Progenitor cell of endocrine pancreas (in vitro differentiated cells): ENCODE data around the gene ZNF185. TPM values are rescaled to one million over a fixed set of nuclear protein-coding genes. Genes with fewer than 3 reads are reported as not detected.
A peak's percentile ranks its signal among the peaks of the same experiment; 100 is the strongest.

Source experiments
- DNase-seq: peaks from one replicate; pipeline ENCODE4 v3.0.0; 2021; ENCODE audit warnings: low spot score; ENCODE audit not compliant: unreplicated experiment
- H3K27ac Mint-ChIP-seq: 2 replicates; pipeline ENCODE4 v1.8.0; 2021; ENCODE audit warnings: mild to moderate bottlenecking, moderate library complexity, mixed read lengths
- H3K27me3 Mint-ChIP-seq: 2 replicates; pipeline ENCODE4 v1.8.0; 2021; ENCODE audit warnings: mixed read lengths
- H3K36me3 Mint-ChIP-seq: 2 replicates; pipeline ENCODE4 v1.8.0; 2022; ENCODE audit warnings: mixed read lengths; ENCODE audit not compliant: insufficient read depth
- H3K4me1 Mint-ChIP-seq: 2 replicates; pipeline ENCODE4 v1.8.0; 2021; ENCODE audit warnings: low read depth, mixed read lengths
- H3K4me3 Mint-ChIP-seq: 2 replicates; pipeline ENCODE4 v1.8.0; 2021; ENCODE audit warnings: low read depth, mild to moderate bottlenecking, moderate library complexity, mixed read lengths
- H3K9me3 Mint-ChIP-seq: 2 replicates; pipeline ENCODE4 v1.8.0; 2021; ENCODE audit warnings: low read depth, mixed read lengths
- CTCF ChIP-seq: fragments of 200-600 bp; sonication (generic); IDR thresholded peaks from one replicate; pipeline ENCODE4 v1.5.0; 2021; ENCODE audit warnings: antibody characterized with exemption, mild to moderate bottlenecking; ENCODE audit not compliant: unreplicated experiment
- total RNA-seq: library from RNA; stranded (reverse); gene quantifications from 2 replicates; pipeline ENCODE4 v1.2.1, GENCODE V29; 2021

Gene ZNF185
- total RNA-seq, 1 donor from 2014 or later = 10.1 TPM

GRCh38 chrX:152913346-152913745, 15.5 kb downstream of the ZNF185 start:
- TF ChIP-seq CTCF = no peak
- no peaks in the 10 kb centered on the region for H3K9me3 Mint-ChIP-seq
- no peak overlapping the region for H3K4me3 Mint-ChIP-seq
- DNase-seq = no peak
- H3K36me3 Mint-ChIP-seq = no peaks in the 10 kb centered on the region
- H3K27me3 Mint-ChIP-seq = no peaks in the 10 kb centered on the region
- no peak overlapping the region for H3K27ac Mint-ChIP-seq
- H3K4me1 Mint-ChIP-seq = no peaks in the 10 kb centered on the region

- TF ChIP-seq CTCF = no peak
- H3K9me3 Mint-ChIP-seq = no peaks in the 10 kb centered on the region
- no peak for DNase-seq
- no peak overlapping the region for H3K4me3 Mint-ChIP-seq
- no peaks in the 10 kb centered on the region for H3K27me3 Mint-ChIP-seq
- H3K36me3 Mint-ChIP-seq = no peaks in the 10 kb centered on the region
- peak overlapping the region; percentile 11 for H3K27ac Mint-ChIP-seq
- H3K4me1 Mint-ChIP-seq = no peaks in the 10 kb centered on the region
Measured at GRCh38 chrX:152913910-152914309, 16.0 kb downstream of the ZNF185 start.

GRCh38 chrX:152915541-152916241, 17.8 kb downstream of the ZNF185 start:
- Mint-ChIP-seq H3K9me3 (no peaks in the 10 kb centered on the region), H3K4me3 (no peak overlapping the region), H3K27me3 (no peaks in the 10 kb centered on the region), H3K36me3 (no peaks in the 10 kb centered on the region), H3K4me1 (no peaks in the 10 kb centered on the region), H3K27ac (no peak overlapping the region)
- DNase-seq = peak; percentile 22
- peak; percentile 59 for TF ChIP-seq CTCF

GRCh38 chrX:152917656-152918579, 20.1 kb downstream of the ZNF185 start:
- no peak for TF ChIP-seq CTCF
- no peak overlapping the region for H3K27ac Mint-ChIP-seq
- no peak for DNase-seq
- peaks cover 2% of the 10 kb centered on the region for H3K36me3 Mint-ChIP-seq
- H3K27me3 Mint-ChIP-seq = no peaks in the 10 kb centered on the region
- no peaks in the 10 kb centered on the region for H3K9me3 Mint-ChIP-seq
- H3K4me1 Mint-ChIP-seq = no peaks in the 10 kb centered on the region
- H3K4me3 Mint-ChIP-seq = no peak overlapping the region

GRCh38 chrX:152918707-152919106, 20.8 kb downstream of the ZNF185 start:
- no peaks in the 10 kb centered on the region for H3K9me3 Mint-ChIP-seq
- H3K27me3 Mint-ChIP-seq = no peaks in the 10 kb centered on the region
- no peak for TF ChIP-seq CTCF
- no peak overlapping the region for H3K4me3 Mint-ChIP-seq
- H3K27ac Mint-ChIP-seq = no peak overlapping the region
- no peak for DNase-seq
- H3K4me1 Mint-ChIP-seq = no peaks in the 10 kb centered on the region
- peaks cover 4% of the 10 kb centered on the region for H3K36me3 Mint-ChIP-seq
